ENCODE data around the gene SPRR2D. TPM values are rescaled to one million over a fixed set of nuclear protein-coding genes. Genes with fewer than 3 reads are reported as not detected.
"Not testable (repeated sequence)": the region's sequence is repeated elsewhere in the genome, so short reads cannot be mapped to it uniquely, and the experiment has no call there.

Gene SPRR2D
- polyA plus RNA-seq, 1 donor from 2014 or later = not detected

- peaks cover 5% of the 10 kb centered on the region for H3K27me3 Mint-ChIP-seq
- no peak within 1 kb of the TSS for H3K27ac Mint-ChIP-seq
- H3K4me1 Mint-ChIP-seq = peaks cover 0 to 1% (median 0%) of the 10 kb centered on the region in 3 donors
- H3K4me3 Mint-ChIP-seq = peak within 1 kb of the TSS in 1 of 4 donors; percentile 59
- no peaks in the 10 kb centered on the region for H3K36me3 Mint-ChIP-seq
- H3K9me3 Mint-ChIP-seq = peaks cover 0 to 3% (median 0%) of the 10 kb centered on the region in 3 donors
Observed at GRCh38 chr1:153030895-153031294, 10.0 kb downstream of the SPRR2D start, which contains the start of gene SPRR1B. SPRR1B (plus strand) TSS chr1:153031203; CDS start chr1:153032346, 1,143 bp downstream.

- H3K4me1 Mint-ChIP-seq = peaks cover 0 to 1% (median 0%) of the 10 kb centered on the region in 3 donors
- peaks cover 0 to 3% (median 0%) of the 10 kb centered on the region in 3 donors for H3K9me3 Mint-ChIP-seq
- H3K4me3 Mint-ChIP-seq = no peak overlapping the region
- H3K27me3 Mint-ChIP-seq = peaks cover 5% of the 10 kb centered on the region
- H3K36me3 Mint-ChIP-seq = peaks cover 2% of the 10 kb centered on the region
- no peak overlapping the region for H3K27ac Mint-ChIP-seq
Observed at GRCh38 chr1:153028766-153029165, 12.2 kb downstream of the SPRR2D start.

GRCh38 chr1:153025797-153026196 is 15.1 kb downstream of the SPRR2D start:
- Mint-ChIP-seq H3K36me3 (peaks cover 2% of the 10 kb centered on the region), H3K27ac (no peak overlapping the region), H3K4me3 (no peak overlapping the region), H3K9me3 (peaks cover 0 to 3% (median 0%) of the 10 kb centered on the region in 3 donors), H3K27me3 (peaks cover 13% of the 10 kb centered on the region), H3K4me1 (peaks cover 0 to 3% (median 1%) of the 10 kb centered on the region in 3 donors)

DNA sequence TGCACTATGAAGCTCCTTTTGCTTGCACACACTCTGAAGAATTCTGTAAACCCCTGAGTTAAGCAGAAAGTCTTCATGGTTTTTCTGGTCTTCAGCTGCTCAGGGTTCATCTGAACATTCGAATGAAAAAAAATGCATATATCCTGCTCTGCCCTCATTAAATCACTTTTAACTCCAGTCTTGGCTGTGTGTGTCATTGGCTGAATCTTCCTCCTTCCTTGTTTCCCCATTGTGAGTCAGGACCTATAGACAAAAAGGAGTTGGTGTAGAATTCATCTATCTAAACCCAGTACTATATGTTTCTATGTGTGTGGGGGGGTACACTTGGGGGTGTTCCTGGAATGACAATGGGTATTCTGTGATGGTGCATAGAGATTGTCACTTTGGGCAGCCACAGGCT is 16.5 kb downstream of the SPRR2D start:
- Mint-ChIP-seq H3K36me3 (peaks cover 2% of the 10 kb centered on the region), H3K4me3 (no peak overlapping the region), H3K27ac (no peak overlapping the region), H3K4me1 (peaks cover 0 to 3% (median under 1%) of the 10 kb centered on the region in 3 donors), H3K9me3 (peaks cover 0 to 3% (median 0%) of the 10 kb centered on the region in 3 donors), H3K27me3 (peaks cover 13% of the 10 kb centered on the region)

DNA sequence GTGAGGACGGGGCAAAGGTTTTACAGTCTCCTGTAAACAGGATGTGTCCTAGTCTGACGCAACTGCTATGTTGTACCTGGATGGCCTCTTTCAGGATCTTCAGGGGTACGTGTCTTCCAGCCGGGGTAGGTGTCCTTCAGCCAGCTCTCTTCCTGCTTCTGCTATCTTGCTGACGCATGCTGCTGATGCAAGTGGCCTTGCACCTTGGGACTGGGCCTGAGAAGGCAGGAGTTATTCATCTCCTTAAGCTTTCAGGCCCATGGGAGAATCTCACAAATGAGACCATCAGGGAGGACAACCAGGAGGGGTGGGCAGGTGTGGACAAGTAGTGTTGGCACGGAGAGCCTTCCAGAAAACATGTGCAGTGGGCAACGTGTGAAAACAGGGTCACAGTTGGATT is 17.8 kb downstream of the SPRR2D start:
- H3K27ac Mint-ChIP-seq = no peak overlapping the region

DNA sequence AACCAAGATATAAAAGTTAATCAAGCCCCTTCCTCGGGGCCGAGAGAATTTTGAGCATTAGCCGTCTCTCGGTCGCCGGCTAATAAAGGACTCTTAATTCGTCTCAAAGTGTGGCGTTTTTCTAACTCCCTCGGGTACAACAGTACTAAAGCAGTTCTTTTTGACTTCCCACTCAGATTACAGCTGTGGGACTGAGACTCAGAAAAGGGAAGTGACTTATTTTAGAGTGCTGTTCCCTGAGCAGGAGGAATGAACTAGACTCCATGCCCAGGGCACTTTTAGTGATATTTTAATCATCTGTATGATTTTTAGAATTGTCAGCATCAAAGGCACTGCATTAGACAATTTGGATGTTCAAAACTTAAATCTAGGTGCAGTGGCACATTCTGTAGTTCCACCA is 18.6 kb downstream of the SPRR2D start:
- H3K27ac Mint-ChIP-seq = not testable (repeated sequence)

More for the DNA sequence above, 17.8 kb downstream of the SPRR2D start:
- H3K9me3 Mint-ChIP-seq = no peaks in the 10 kb centered on the region
- H3K4me1 Mint-ChIP-seq = peaks cover 0 to 3% (median 0%) of the 10 kb centered on the region in 3 donors
- peaks cover 2% of the 10 kb centered on the region for H3K36me3 Mint-ChIP-seq
- H3K27me3 Mint-ChIP-seq = peaks cover 12% of the 10 kb centered on the region
- no peak overlapping the region for H3K4me3 Mint-ChIP-seq

GRCh38 chr1:153021829-153022228 is 19.1 kb downstream of the SPRR2D start:
- peaks cover 11% of the 10 kb centered on the region for H3K27me3 Mint-ChIP-seq
- H3K36me3 Mint-ChIP-seq, H3K4me3 Mint-ChIP-seq, H3K27ac Mint-ChIP-seq, H3K9me3 Mint-ChIP-seq, H3K4me1 Mint-ChIP-seq: not testable (repeated sequence)

More for the DNA sequence above, 18.6 kb downstream of the SPRR2D start:
- not testable (repeated sequence) for H3K4me3 Mint-ChIP-seq, H3K36me3 Mint-ChIP-seq, H3K9me3 Mint-ChIP-seq, H3K4me1 Mint-ChIP-seq
- peaks cover 11% of the 10 kb centered on the region for H3K27me3 Mint-ChIP-seq

- H3K36me3 Mint-ChIP-seq, H3K27me3 Mint-ChIP-seq, H3K9me3 Mint-ChIP-seq, H3K4me1 Mint-ChIP-seq, H3K27ac Mint-ChIP-seq, H3K4me3 Mint-ChIP-seq: not testable (repeated sequence)
Observed at GRCh38 chr1:153011235-153011758, 29.6 kb downstream of the SPRR2D start.

- Mint-ChIP-seq H3K27ac (no peak within 1 kb of the TSS), H3K36me3 (peaks cover 3% of the 10 kb centered on the region), H3K4me3 (no peak within 1 kb of the TSS), H3K4me1 (no peaks in the 10 kb centered on the region), H3K9me3 (no peaks in the 10 kb centered on the region), H3K27me3 (peaks cover 8% of the 10 kb centered on the region)
Observed at GRCh38 chr1:153001382-153001781, 39.5 kb downstream of the SPRR2D start, which contains the start of gene SPRR3. SPRR3 (plus strand) TSS chr1:153001749; CDS start chr1:153003021, 1,272 bp downstream.

DNA sequence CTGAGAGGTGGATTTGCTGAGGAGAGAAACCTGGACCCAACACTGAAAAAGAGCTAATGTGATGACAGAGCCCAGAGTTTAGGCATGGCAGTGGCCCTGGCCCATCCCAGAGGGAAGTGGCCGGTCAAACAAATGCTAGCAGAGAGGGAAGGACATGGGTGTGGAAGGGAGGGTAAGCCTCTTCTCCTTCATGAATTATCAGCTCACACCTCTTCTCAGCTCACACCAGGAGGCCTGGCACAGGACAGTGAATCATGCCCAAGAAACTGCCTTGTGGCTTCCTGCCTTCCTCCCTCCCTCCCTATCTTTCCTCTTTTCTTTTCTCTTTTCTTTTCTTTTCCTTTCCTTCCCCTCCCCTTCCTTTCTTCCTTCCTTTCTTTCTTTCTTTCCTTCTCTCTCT is 40.6 kb downstream of the SPRR2D start:
- Mint-ChIP-seq H3K9me3 (peaks cover 0 to 4% (median 3%) of the 10 kb centered on the region in 3 donors), H3K36me3 (peaks cover 3% of the 10 kb centered on the region), H3K27ac (no peak overlapping the region), H3K4me3 (no peak overlapping the region), H3K27me3 (peaks cover 8% of the 10 kb centered on the region), H3K4me1 (no peaks in the 10 kb centered on the region)

DNA sequence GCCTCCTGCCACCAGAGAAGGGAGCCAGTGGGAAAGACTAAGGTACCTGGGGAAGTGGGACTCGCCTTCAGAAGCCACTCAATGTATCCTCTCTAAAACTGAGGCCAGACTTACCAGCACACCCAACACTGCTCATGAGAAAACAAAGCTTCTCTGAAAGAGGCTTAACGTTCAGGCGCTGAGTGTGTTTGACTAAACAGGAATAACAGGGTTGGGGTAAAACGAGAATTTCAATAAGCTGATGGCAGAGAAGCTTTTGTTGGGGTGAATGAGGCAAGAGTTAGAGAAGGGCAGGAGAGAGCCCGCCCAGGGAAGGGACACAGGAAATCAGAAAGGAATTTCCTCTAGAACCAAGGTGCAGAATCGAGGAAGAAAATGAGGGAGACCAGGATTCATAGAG is 41.1 kb downstream of the SPRR2D start:
- Mint-ChIP-seq H3K36me3 (peaks cover 3% of the 10 kb centered on the region), H3K4me3 (peak overlapping the region in 1 of 4 donors; percentile 20), H3K27ac (no peak overlapping the region), H3K9me3 (peaks cover 0 to 7% (median 3%) of the 10 kb centered on the region in 3 donors), H3K27me3 (peaks cover 11% of the 10 kb centered on the region), H3K4me1 (no peaks in the 10 kb centered on the region)

DNA sequence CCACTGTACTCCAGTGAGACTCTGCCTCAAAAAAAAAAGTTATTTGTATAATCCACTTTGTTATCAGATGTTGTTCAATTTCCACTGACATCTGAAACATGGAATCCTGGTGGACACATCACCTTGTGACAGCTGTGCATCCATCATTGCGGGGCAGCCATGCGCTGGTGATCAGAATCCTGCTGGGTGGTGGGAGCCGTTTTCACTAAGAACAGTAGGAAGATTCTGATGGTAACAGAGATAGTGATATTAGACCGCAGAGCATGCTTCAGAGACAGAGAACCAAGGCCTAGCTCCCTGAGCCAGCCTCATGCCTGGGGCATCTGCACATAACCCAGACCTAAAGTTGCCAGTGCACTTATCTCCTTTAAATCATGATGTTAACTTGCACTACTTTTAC is 42.4 kb downstream of the SPRR2D start:
- Mint-ChIP-seq H3K36me3 (peaks cover 3% of the 10 kb centered on the region), H3K4me3 (no peak overlapping the region), H3K27ac (no peak overlapping the region), H3K4me1 (no peaks in the 10 kb centered on the region), H3K27me3 (peaks cover 11% of the 10 kb centered on the region), H3K9me3 (peaks cover 0 to 7% (median 3%) of the 10 kb centered on the region in 3 donors)

- Mint-ChIP-seq H3K27ac (no peak overlapping the region), H3K4me3 (no peak overlapping the region), H3K27me3 (peaks cover 11% of the 10 kb centered on the region), H3K9me3 (peaks cover 0 to 7% (median 3%) of the 10 kb centered on the region in 3 donors), H3K36me3 (peaks cover 3% of the 10 kb centered on the region), H3K4me1 (no peaks in the 10 kb centered on the region)
Observed at GRCh38 chr1:152997901-152998300, 43.0 kb downstream of the SPRR2D start.

GRCh38 chr1:152996633-152997400 is 44.1 kb downstream of the SPRR2D start:
- H3K27ac Mint-ChIP-seq = no peak overlapping the region
- no peak overlapping the region for H3K4me3 Mint-ChIP-seq
- H3K9me3 Mint-ChIP-seq = peaks cover 0 to 7% (median 3%) of the 10 kb centered on the region in 3 donors
- peaks cover 8% of the 10 kb centered on the region for H3K27me3 Mint-ChIP-seq
- peaks cover 3% of the 10 kb centered on the region for H3K36me3 Mint-ChIP-seq
- no peaks in the 10 kb centered on the region for H3K4me1 Mint-ChIP-seq

DNA sequence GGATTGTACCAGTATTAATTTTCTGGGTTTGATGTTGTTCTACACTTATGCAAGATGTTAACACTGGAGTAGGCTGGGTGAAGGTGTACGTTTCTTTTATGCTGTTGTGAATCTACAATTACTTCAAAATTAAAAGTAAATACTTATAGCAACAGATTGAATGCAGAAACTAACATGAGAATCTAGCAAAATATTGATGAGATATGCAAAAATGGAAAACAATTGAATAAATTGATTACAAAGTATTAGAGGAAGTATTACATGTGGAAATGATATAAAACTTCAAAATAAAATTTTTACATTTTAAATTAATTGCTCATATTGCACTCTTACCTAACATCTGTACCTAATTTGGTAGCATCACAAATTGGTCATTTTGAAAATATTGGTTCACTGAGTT is 45.1 kb downstream of the SPRR2D start:
- no peak overlapping the region for H3K27ac Mint-ChIP-seq
- H3K27me3 Mint-ChIP-seq = peaks cover 9% of the 10 kb centered on the region
- H3K4me1 Mint-ChIP-seq = peaks cover 0 to 2% (median 0%) of the 10 kb centered on the region in 3 donors
- no peak overlapping the region for H3K4me3 Mint-ChIP-seq
- peaks cover 3% of the 10 kb centered on the region for H3K36me3 Mint-ChIP-seq
- H3K9me3 Mint-ChIP-seq = peaks cover 0 to 7% (median 3%) of the 10 kb centered on the region in 3 donors
